Heart left ventricle (tissue), 16 donors: Measurements from ENCODE around the gene GRIN2C. TPM values are rescaled to one million over a fixed set of nuclear protein-coding genes. Genes with fewer than 3 reads are reported as not detected.

Source experiments
- ATAC-seq, 4 donors: fragments of 200-7000 bp; cut with Tn5 transposase; one replicate each; pipeline ENCODE4 v1.9.1; 2020 to 2022; ENCODE audit warnings: moderate library complexity in 4 of 4, mild to moderate bottlenecking in 3 of 4, moderate number of reproducible peaks in 1 of 4
- DNase-seq, 5 donors: peaks; one replicate each; pipeline ENCODE4 v3.0.0-alpha.2; 2020
- H3K27ac ChIP-seq, 12 donors: fragments of 200-600 bp; sonication (generic) in 4 of 12; one replicate each; pipeline versions ENCODE4 v1.5.0 to v1.8.0; 2016 to 2022; ENCODE audit warnings: mild to moderate bottlenecking in 2 of 12
- H3K27me3 ChIP-seq, 9 donors: fragments of 200-600 bp; sonication (generic) in 2 of 9; one replicate each; pipeline versions ENCODE4 v1.5.1 to v1.8.0; 2016 to 2022; ENCODE audit warnings: mild to moderate bottlenecking in 3 of 9
- H3K36me3 ChIP-seq, 9 donors: fragments of 200-600 bp; sonication (generic) in 2 of 9; one replicate each; pipeline versions ENCODE4 v1.5.0 to v1.8.0; 2018 to 2022; ENCODE audit warnings: mild to moderate bottlenecking in 2 of 9
- H3K4me1 ChIP-seq, 12 donors: fragments of 200-600 bp; sonication (generic) in 4 of 12; one replicate each; pipeline versions ENCODE4 v1.5.0 to v1.8.0; 2016 to 2022; ENCODE audit warnings: mild to moderate bottlenecking in 3 of 12
- H3K4me3 ChIP-seq, 12 donors: fragments of 200-600 bp; sonication (generic) in 4 of 12; one replicate each; pipeline versions ENCODE4 v1.5.0 to v1.8.0; 2017 to 2022; ENCODE audit warnings: mild to moderate bottlenecking in 9 of 12, moderate library complexity in 4 of 12
- H3K9me3 ChIP-seq, 12 donors: fragments of 200-600 bp; sonication (generic) in 4 of 12; one replicate each; pipeline versions ENCODE4 v1.5.0 to v1.8.0; 2016 to 2022; ENCODE audit warnings: mild to moderate bottlenecking in 1 of 12
- POLR2A ChIP-seq, 2 donors: fragments of 450-650 bp; IDR thresholded peaks; one replicate each; pipeline ENCODE4 v1.6.1; 2017; ENCODE audit warnings: antibody characterized with exemption in 2 of 2, mild to moderate bottlenecking in 2 of 2, moderate library complexity in 2 of 2
- WGBS, 4 donors: extraction: QIAGEN DNeasy Blood & Tissue Kit in 2 of 4; methylation state at CpG; one replicate each; pipeline versions ENCODE4 v1.1.5 to v1.1.7; 2013 to 2018; 5-methylcytosine and 5-hydroxymethylcytosine counted together
- intact Hi-C, 10 donors: fragments of 100-400 bp; cut with DNase I; formaldehyde crosslinking; loops; one replicate each; pipeline versions ENCODE4 v1.11.1 to v1.14.2; 2022
- polyA plus RNA-seq, 2 donors: library from polyadenylated mRNA; stranded (reverse); fragments of 200-250 nt; gene quantifications; one replicate each; pipeline ENCODE4 v1.2.3, GENCODE V29; 2013
- total RNA-seq, 9 donors: library from RNA; depleted of rRNA in 2 of 9; stranded (reverse); fragments of >200 nt in 2 of 9; fragmentation: NEBNext Ultra II Directional in 3 of 9; extraction: Animal tissue kit (Norgen Biotek cat#: 25700) in 3 of 9; gene quantifications; one replicate each; pipeline versions ENCODE4 v1.1.0 to v1.2.4, GENCODE V29; 2016 to 2023
- TF ChIP-seq, protein P1 (sequence below), 12 donors: fragments of 200-600 bp; sonication (generic) in 4 of 12; IDR thresholded peaks; one replicate each; pipeline versions ENCODE4 v1.5.0 to v1.8.0; 2018 to 2022; ENCODE audit warnings: antibody characterized with exemption in 12 of 12, mild to moderate bottlenecking in 5 of 12
- donor health status: ischemic (EF 13 %, LVEDD 7.1; RV severe dilation, severe dysfunction).
- donor health status: healthy with polysubstance abuse.
- donor health status: DM: no; HTN: yes; CAD: no.
- donor health status: DM: no; HTN: no; CAD: no.
- donor health status: ischemic (EF 25% LVEDD 6.9; RV normal size, moderate dysfunction).
- donor health status: ischemic (EF 25% LVEDD 5.7; RV mildly dilated, moderate dysfunction).
- donor health status: healthy.
- donor health status: DM: yes; HTN: yes; CAD: no.
- donor health status: ischemic (EF 35%, LVEDD 5.7; RV mildly dilated, moderate dysfunction).
- donor health status: nonischemic (EF 11% LVEDD 7.7; RV severe dilation, severe dysfunction).
- donor health status: DM: yes; HTN: yes; CAD: no.
- donor health status: PGD.
- donor health status: ischemic (EF 29% LVEDD 5.4; RV normal size, mild dysfunction).
- donor health status: nonischemic (EF 23%, LVEDD 6.1; RV moderate dilation, normal function).

Gene GRIN2C
- total and polyA plus RNA-seq, 11 donors: 0.09 to 3.1 (median 0.40) TPM

- intact Hi-C loops: loop anchor here in 1 of 10 donors (1.0 kb wide), 1 partner anchor 20 kb away; no protein-coding TSS in a partner anchor
- Histone ChIP-seq H3K27ac (peak overlapping the region in 6 of 12 donors; percentile 2 to 78 (median 28)), H3K9me3 (no peaks in the 10 kb centered on the region), H3K27me3 (peaks cover 0 to 9% (median 0%) of the 10 kb centered on the region in 9 donors), H3K36me3 (no peaks in the 10 kb centered on the region), H3K4me1 (peaks cover 6 to 32% (median 25%) of the 10 kb centered on the region in 12 donors), H3K4me3 (peak overlapping the region in 10 of 12 donors; percentile 27 to 57 (median 48))
- 1 to 3% (median 3%) methylated on average over 27 to 88 of the region's 88 CpGs for WGBS, 4 donors
- DNase-seq (peak; percentile 76 to 89 (median 81)), ATAC-seq (peak; percentile 19 to 84 (median 66))
- TF ChIP-seq POLR2A (IDR thresholded peaks at IDR 0.05): peak in 1 of 2 donors; percentile 30
- TF ChIP-seq, protein P1, sequence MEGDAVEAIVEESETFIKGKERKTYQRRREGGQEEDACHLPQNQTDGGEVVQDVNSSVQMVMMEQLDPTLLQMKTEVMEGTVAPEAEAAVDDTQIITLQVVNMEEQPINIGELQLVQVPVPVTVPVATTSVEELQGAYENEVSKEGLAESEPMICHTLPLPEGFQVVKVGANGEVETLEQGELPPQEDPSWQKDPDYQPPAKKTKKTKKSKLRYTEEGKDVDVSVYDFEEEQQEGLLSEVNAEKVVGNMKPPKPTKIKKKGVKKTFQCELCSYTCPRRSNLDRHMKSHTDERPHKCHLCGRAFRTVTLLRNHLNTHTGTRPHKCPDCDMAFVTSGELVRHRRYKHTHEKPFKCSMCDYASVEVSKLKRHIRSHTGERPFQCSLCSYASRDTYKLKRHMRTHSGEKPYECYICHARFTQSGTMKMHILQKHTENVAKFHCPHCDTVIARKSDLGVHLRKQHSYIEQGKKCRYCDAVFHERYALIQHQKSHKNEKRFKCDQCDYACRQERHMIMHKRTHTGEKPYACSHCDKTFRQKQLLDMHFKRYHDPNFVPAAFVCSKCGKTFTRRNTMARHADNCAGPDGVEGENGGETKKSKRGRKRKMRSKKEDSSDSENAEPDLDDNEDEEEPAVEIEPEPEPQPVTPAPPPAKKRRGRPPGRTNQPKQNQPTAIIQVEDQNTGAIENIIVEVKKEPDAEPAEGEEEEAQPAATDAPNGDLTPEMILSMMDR (IDR thresholded peaks at IDR 0.05): peak; percentile 38 to 79 (median 60)
Observed at GRCh38 chr17:74842599-74843351, 16.9 kb downstream of the GRIN2C start.

DNA sequence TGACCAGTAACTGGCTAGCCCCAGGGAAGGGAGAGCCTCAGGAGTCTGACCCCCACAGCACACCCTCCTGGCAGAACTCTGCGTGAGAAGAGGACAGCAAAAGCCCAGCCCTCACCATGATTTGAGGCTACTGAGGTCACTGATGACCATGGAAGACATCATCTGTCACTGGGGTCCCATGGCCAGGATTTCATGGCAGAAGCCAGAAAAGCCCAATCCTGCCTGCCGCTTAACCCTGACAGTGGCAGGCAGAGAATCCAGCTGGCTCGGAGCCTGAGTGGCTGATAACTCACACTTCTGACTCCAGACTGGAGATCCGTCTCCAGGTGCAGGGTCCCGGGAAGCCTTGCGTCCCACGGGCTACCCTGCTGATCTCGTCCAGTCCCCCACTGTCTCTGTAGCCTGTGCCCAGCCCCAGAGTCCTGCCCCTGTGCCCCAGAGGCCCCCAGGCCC is 17.5 kb downstream of the GRIN2C start:
- Histone ChIP-seq H3K27ac (peak overlapping the region in 7 of 12 donors; percentile 2 to 78 (median 46)), H3K4me3 (peak overlapping the region in 9 of 12 donors; percentile 27 to 57 (median 49)), H3K4me1 (peaks cover 6 to 32% (median 25%) of the 10 kb centered on the region in 12 donors), H3K27me3 (peaks cover 0 to 9% (median 0%) of the 10 kb centered on the region in 9 donors), H3K9me3 (no peaks in the 10 kb centered on the region), H3K36me3 (peaks cover 0 to 4% (median 0%) of the 10 kb centered on the region in 9 donors)
- WGBS, 4 donors: 21 to 54% (median 48%) methylated on average over 7 to 8 of the region's 8 CpGs
- intact Hi-C loops: loop anchor here in 1 of 10 donors (1.0 kb wide), 1 partner anchor 20 kb away; no protein-coding TSS in a partner anchor
- DNase-seq: no peak
- ATAC-seq: no peak
- no peak for TF ChIP-seq POLR2A (IDR thresholded peaks at IDR 0.05)
- TF ChIP-seq, protein P1 (IDR thresholded peaks at IDR 0.05): no peak

- Histone ChIP-seq H3K27me3 (peaks cover 0 to 9% (median 0%) of the 10 kb centered on the region in 9 donors), H3K27ac (peak overlapping the region; percentile 2 to 81 (median 58)), H3K4me3 (no peak overlapping the region), H3K4me1 (peaks cover 6 to 32% (median 25%) of the 10 kb centered on the region in 12 donors), H3K9me3 (no peaks in the 10 kb centered on the region), H3K36me3 (peaks cover 0 to 14% (median 0%) of the 10 kb centered on the region in 9 donors)
- intact Hi-C loops: no loop called here
- ATAC-seq: peak in 3 of 4 donors; percentile 65 to 89 (median 71)
- DNase-seq: peak in 4 of 5 donors; percentile 78 to 87 (median 80)
- TF ChIP-seq, protein P1 (IDR thresholded peaks at IDR 0.05): no peak
- no peak for TF ChIP-seq POLR2A (IDR thresholded peaks at IDR 0.05)
- 35 to 42% (median 36%) methylated on average over 13 of the region's 13 CpGs for WGBS, 4 donors
Observed at GRCh38 chr17:74840989-74841666, 18.6 kb downstream of the GRIN2C start.
